ENCODE data around the gene RAB7A.

- TF ChIP-seq CTCF (IDR thresholded peaks at IDR 0.05) (no peak), POLR2AphosphoS5 (IDR thresholded peaks at IDR 0.05) (no peak)
These were observed 127.8 kb downstream of the RAB7A start for GRCh38 chr3:128853826-128854225.
